ENCODE results near the gene WNT9B. TPM values are rescaled to one million over a fixed set of nuclear protein-coding genes. Genes with fewer than 3 reads are reported as not detected.
A peak's percentile ranks its signal among the peaks of the same experiment; 100 is the strongest.
"Not testable (repeated sequence)": the region's sequence is repeated elsewhere in the genome, so short reads cannot be mapped to it uniquely, and the experiment has no call there.

WNT9B gene
- polyA plus RNA-seq, 5 donors: 0.11 to 0.34 (median 0.28) TPM; not detected in 1

- DNase-seq: no peak
Measured at GRCh38 chr17:46908068-46908737, 56.8 kb downstream of the WNT9B start.

GRCh38 chr17:46910179-46910927, 59.0 kb downstream of the WNT9B start:
- no peak for DNase-seq

DNA sequence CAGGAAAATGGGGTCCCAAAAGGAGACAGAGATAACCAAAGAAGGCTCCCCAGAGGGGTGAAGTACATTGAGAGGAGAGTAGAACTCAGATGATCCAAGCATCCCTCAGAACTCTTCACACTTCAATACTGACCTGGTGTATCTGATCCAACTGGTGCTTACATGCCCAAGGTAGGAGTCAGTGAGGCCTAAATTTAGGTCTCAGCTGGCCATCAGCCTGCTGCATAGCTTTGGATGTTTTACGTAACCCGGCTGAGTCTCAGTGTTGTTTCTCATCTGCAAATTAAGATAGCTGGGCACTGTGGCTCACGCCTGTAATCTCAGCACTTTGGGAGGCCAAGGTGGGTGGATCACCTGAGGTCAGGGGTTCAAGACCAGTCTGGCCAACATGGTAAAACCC, 59.9 kb downstream of the WNT9B start:
- no peak for DNase-seq

DNA sequence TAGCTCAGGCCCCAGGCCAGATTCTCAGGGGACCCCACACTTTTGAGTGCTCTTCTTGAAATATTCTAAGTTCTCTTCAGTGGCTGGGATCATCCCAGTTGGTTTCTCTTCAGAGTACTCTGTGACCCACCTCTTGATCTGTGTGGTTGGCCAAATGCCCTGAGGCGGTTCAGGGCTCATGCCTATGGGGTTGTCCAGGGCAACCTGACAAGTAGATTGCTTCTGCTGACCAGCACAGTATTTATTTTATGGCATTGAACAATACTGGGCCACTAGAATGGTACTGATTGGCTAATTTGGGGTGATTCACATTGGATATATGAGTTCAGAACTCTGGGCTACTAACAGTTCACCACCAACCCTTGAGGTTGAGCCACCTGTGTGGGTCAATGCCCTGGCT, 64.2 kb downstream of the WNT9B start:
- no peak for DNase-seq

GRCh38 chr17:46916211-46916610, 64.8 kb downstream of the WNT9B start:
- no peak for DNase-seq

DNA sequence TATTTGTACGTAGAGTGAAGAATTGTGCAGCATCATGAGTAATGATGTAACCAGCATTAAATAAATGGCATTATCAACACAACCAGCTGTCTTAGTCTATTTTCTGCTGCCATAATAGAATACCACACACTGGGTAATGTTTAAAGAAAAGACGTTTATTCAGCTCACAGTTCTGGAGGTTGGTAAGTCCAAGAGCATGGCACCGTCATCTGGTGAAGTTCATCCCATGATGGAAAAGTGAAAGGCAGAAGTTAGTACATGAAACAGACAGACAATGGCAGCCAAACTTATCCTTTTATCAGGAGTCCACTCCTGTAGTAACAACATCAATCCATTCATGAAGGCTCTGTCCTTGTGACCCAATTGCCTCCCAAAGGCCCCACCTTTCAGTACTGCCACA, 65.2 kb downstream of the WNT9B start:
- DNase-seq: no peak

GRCh38 chr17:46917041-46917440, 65.7 kb downstream of the WNT9B start:
- no peak for DNase-seq

- no peak for DNase-seq
Measured at GRCh38 chr17:46917516-46917915, 66.1 kb downstream of the WNT9B start.

DNA sequence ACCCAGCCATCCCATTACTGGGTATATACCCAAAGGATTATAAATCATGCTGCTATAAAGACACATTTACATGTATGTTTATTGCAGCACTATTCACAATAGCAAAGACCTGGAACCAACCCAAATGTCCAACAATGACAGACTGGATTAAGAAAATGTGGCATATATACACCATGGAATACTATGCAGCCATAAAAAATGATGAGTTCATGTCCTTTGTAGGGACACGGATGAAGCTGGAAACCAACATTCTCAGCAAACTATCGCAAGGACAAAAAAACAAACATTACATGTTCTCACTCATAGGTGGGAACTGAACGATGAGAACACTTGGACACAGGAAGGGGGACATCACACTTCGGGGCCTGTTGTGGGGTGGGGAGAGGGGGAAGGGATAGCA, 70.6 kb downstream of the WNT9B start:
- not testable (repeated sequence) for DNase-seq

DNA sequence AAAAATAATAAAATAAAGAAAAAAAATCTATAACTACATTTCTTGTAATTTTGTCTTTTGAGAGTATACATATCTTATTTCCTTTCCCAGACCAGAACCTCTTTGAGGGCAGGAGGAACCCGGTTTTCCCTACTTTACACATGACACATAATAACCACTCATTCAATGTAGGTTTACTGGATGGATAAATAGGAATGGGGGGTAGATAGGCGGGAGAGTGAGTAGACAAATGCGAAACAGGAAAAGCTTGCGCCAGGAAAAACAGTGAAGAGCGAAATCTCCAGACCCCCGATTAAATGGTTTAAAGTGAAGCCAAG, 71.1 kb downstream of the WNT9B start:
- no peak for DNase-seq

- peak; percentile 96 to 97 for DNase-seq
Measured at GRCh38 chr17:46922804-46923635, 71.6 kb downstream of the WNT9B start, which contains the start of gene GOSR2. TSS of gene GOSR2 (plus strand) at chr17:46923160. CDS start at chr17:46923193, 33 bp downstream.

DNA sequence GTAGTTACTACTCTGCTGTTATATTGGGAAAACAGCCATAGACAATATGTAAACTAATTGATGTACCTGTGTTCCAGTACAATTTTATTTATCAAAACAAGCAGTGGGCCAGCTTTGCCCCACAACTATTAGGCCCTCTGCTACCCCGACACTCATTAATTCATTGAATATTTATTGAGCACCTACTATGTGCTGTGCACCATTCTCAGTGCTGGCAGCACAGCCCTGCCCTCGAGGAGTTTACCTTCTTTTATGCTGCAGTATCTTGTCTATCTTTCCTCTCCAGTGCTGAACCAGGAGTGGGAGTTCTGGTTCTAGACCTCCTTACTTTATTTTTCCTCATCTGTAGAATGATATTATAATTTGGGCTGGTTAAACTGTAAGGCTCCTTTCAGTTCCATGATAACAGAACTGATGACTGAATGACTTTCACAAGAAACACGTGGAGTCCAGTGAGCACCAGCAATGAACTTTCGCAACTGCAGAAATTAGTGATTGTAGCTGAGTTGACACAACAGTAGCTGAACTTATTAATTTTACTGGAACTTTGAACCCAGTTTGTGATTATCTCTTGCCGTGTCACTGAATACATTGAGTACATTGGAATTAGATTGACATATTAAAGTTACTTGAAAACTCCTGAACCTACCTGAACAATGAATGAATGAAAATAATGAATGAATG, 73.9 kb downstream of the WNT9B start:
- DNase-seq: no peak

GRCh38 chr17:46928467-46929261, 77.3 kb downstream of the WNT9B start:
- DNase-seq: no peak

DNA sequence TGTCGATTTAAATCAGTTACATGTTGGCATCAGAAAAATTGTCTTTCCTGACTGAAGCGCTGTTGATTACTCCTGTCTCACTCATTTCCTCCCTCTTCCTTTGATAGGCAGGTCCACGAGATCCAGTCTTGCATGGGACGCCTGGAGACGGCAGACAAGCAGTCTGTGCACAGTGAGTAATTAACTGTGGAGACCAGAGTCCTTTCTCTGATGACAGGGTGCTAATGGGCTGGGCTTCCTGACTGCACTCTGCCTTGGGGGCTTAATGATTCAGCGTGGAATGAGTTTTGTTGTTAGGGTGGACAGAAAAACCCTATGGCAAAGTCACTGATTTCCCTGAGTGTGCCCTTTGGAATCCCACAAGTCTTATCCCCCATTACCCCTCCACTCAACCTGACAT, 78.0 kb downstream of the WNT9B start:
- no peak for DNase-seq

- no peak for DNase-seq
Measured at GRCh38 chr17:46930051-46930450, 78.7 kb downstream of the WNT9B start.

DNA sequence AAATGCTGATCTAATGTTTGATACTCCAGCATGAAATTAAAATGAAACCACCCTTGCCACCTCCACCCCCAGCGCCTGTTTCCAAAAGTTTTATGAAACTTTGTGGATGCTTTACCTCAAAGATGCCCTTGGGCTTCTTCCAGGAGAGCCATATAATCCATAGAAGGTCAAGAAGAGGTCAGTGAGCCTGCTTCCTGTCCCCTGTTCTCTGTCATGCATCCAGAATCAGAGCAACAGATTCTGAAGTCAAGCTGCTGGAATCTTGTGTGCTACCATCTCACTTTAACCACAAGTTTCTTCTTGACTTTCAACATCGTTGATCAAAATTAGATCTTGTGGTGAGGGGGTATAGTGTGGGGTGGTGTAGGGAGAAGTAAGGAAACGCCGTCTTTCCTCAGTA, 80.2 kb downstream of the WNT9B start:
- no peak for DNase-seq

DNA sequence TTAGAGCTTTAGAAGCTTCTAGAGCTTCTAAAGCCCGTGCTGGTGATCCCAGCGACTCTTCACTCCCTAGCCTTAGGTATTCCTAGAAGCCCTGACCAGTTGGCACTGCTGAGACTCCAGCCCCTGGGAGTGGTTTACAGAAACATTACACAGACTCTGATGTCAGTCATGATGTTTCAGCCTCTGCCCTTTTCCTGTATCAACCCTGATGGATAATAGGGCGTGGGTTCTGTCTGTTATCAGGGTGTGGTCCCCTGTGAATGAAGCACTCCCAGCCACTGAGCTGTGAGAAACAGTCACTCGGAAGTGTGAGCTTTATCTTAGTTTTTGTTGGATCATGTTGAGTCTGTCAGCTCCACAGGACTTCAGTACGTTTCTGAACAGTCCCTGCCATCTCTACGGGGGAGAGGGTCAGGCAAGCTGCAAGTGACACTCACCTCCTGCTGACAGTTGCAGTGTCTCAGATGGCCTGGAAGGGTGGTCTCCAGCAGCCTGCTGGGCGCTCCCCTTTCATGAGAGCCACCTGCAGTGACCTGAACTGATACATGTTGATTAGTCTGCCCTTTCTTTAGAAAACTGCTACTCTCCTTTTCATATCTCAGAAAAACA, 84.4 kb downstream of the WNT9B start:
- no peak for DNase-seq

Measured in right lung (tissue), 5 donors.